Putamen (tissue), 1 donor: ENCODE measurements around the gene HEYL.
"Not testable (repeated sequence)": the region's sequence is repeated elsewhere in the genome, so short reads cannot be mapped to it uniquely, and the experiment has no call there.

ENCODE experiments used
- DNase-seq: peaks from one replicate; pipeline ENCODE4 v3.0.0-alpha.2; 2016; ENCODE audit warnings: low spot score

Gene HEYL

GRCh38 chr1:39601667-39602255 lies 37.7 kb downstream of the HEYL start:
- DNase-seq = not testable (repeated sequence)

GRCh38 chr1:39596163-39596562 lies 43.3 kb downstream of the HEYL start:
- no peak for DNase-seq

GRCh38 chr1:39593386-39593785 lies 46.1 kb downstream of the HEYL start:
- DNase-seq = no peak

- DNase-seq = no peak
Measured at GRCh38 chr1:39592069-39592468, 47.4 kb downstream of the HEYL start.

- DNase-seq = no peak
Measured at GRCh38 chr1:39590546-39590945, 48.9 kb downstream of the HEYL start.

GRCh38 chr1:39585933-39586332 lies 53.5 kb downstream of the HEYL start:
- DNase-seq = no peak

GRCh38 chr1:39576016-39576657 lies 63.3 kb downstream of the HEYL start:
- peak; percentile 4 for DNase-seq

- DNase-seq = no peak
Measured at GRCh38 chr1:39575191-39576015, 64.0 kb downstream of the HEYL start.

GRCh38 chr1:39574646-39575045 lies 64.8 kb downstream of the HEYL start:
- DNase-seq = no peak
